H9 (cell line): ENCODE results near the gene MMP25. TPM values are rescaled to one million over a fixed set of nuclear protein-coding genes. Genes with fewer than 3 reads are reported as not detected.

Source experiments
- DNase-seq: peaks from one replicate; pipeline ENCODE4 v3.0.0-alpha.2; 2017
- H2AFZ ChIP-seq: one replicate; pipeline ENCODE4 v1.6.1; 2013; ENCODE audit warnings: mild to moderate bottlenecking, low read length, control low read depth, moderate library complexity
- H2AK5ac ChIP-seq: 2 replicates; pipeline ENCODE4 v1.6.1; 2013; ENCODE audit warnings: low read length, control low read depth, mixed read lengths; ENCODE audit not compliant: insufficient read length
- H2BK120ac ChIP-seq: one replicate; pipeline ENCODE4 v1.6.1; 2013; ENCODE audit warnings: low read depth, mild to moderate bottlenecking, low read length, control low read depth, inconsistent platforms; ENCODE audit not compliant: poor library complexity, severe bottlenecking
- H2BK12ac ChIP-seq: 2 replicates; pipeline ENCODE4 v1.6.1; 2013; ENCODE audit warnings: low read length, control low read depth, mixed read lengths, low read depth; ENCODE audit not compliant: insufficient read length
- H2BK15ac ChIP-seq: 2 replicates; pipeline ENCODE4 v1.6.1; 2013; ENCODE audit warnings: low read depth, low read length, control low read depth
- H2BK20ac ChIP-seq: one replicate; pipeline ENCODE4 v1.6.1; 2013; ENCODE audit warnings: low read depth, mild to moderate bottlenecking, low read length, control low read depth, inconsistent platforms; ENCODE audit not compliant: poor library complexity, severe bottlenecking
- H2BK5ac ChIP-seq: 2 replicates; pipeline ENCODE4 v1.6.1; 2013; ENCODE audit warnings: low read length, control low read depth, mixed read lengths; ENCODE audit not compliant: insufficient read length
- H3K14ac ChIP-seq: 2 replicates; pipeline ENCODE4 v1.6.1; 2013; ENCODE audit warnings: low read length, control low read depth; ENCODE audit not compliant: insufficient read depth
- H3K18ac ChIP-seq: 2 replicates; pipeline ENCODE4 v1.6.1; 2013; ENCODE audit warnings: low read depth, mild to moderate bottlenecking, mixed read lengths, low read length, control low read depth; ENCODE audit not compliant: insufficient read length
- H3K23ac ChIP-seq: 2 replicates; pipeline ENCODE4 v1.6.1; 2013; ENCODE audit warnings: low read length, control low read depth, mixed read lengths, low read depth; ENCODE audit not compliant: insufficient read length
- H3K23me2 ChIP-seq: 2 replicates; pipeline ENCODE4 v1.6.1; 2013; ENCODE audit warnings: low read depth, mild to moderate bottlenecking, mixed read lengths, low read length, control low read depth; ENCODE audit not compliant: insufficient read length, poor library complexity, severe bottlenecking
- H3K27ac ChIP-seq: 2 replicates; pipeline ENCODE4 v1.5.1; 2013; ENCODE audit warnings: low read length, control low read depth, mixed read lengths, low read depth; ENCODE audit not compliant: insufficient read length
- H3K27me3 ChIP-seq: 2 replicates; pipeline ENCODE4 v1.6.1; 2013; ENCODE audit warnings: low read length, control low read depth, inconsistent platforms; ENCODE audit not compliant: insufficient read depth
- H3K4ac ChIP-seq: 2 replicates; pipeline ENCODE4 v1.6.1; 2013; ENCODE audit warnings: low read depth, mild to moderate bottlenecking, control low read depth, inconsistent platforms, low read length, moderate library complexity
- H3K4me1 ChIP-seq: 2 replicates; pipeline ENCODE4 v1.6.1; 2013; ENCODE audit warnings: low read length, control low read depth, inconsistent platforms; ENCODE audit not compliant: insufficient read depth
- H3K4me2 ChIP-seq: 2 replicates; pipeline ENCODE4 v1.6.1; 2013; ENCODE audit warnings: low read length, control low read depth, mixed read lengths; ENCODE audit not compliant: insufficient read length, insufficient read depth
- H3K56ac ChIP-seq: 2 replicates; pipeline ENCODE4 v1.6.1; 2013; ENCODE audit warnings: low read depth, mild to moderate bottlenecking, mixed read lengths, low read length, control low read depth; ENCODE audit not compliant: insufficient read length
- H3K79me1 ChIP-seq: 2 replicates; pipeline ENCODE4 v1.6.1; 2013; ENCODE audit warnings: low read depth, mild to moderate bottlenecking, moderate library complexity, low read length, control low read depth, inconsistent platforms; ENCODE audit not compliant: insufficient read depth, poor library complexity, severe bottlenecking
- H3K79me2 ChIP-seq: 2 replicates; pipeline ENCODE4 v1.6.1; 2013; ENCODE audit warnings: low read length, control low read depth, inconsistent platforms; ENCODE audit not compliant: insufficient read depth
- H3K9ac ChIP-seq: 2 replicates; pipeline ENCODE4 v1.6.1; 2013; ENCODE audit warnings: low read length, control low read depth, mixed read lengths; ENCODE audit not compliant: insufficient read length; ENCODE audit errors: extremely low read depth
- H3K9me3 ChIP-seq: one replicate; pipeline ENCODE4 v1.6.1; 2013; ENCODE audit warnings: low read depth, low read length, inconsistent platforms; ENCODE audit not compliant: control insufficient read depth
- H3T11ph ChIP-seq: one replicate; pipeline ENCODE4 v1.6.1; 2013; ENCODE audit warnings: mild to moderate bottlenecking, low read length, control low read depth, inconsistent platforms
- H4K20me1 ChIP-seq: one replicate; pipeline ENCODE4 v1.6.1; 2013; ENCODE audit not compliant: control insufficient read depth, insufficient read length, insufficient read depth
- H4K5ac ChIP-seq: 2 replicates; pipeline ENCODE4 v1.6.1; 2013; ENCODE audit warnings: low read depth, mild to moderate bottlenecking, mixed read lengths, low read length, control low read depth; ENCODE audit not compliant: insufficient read length
- H4K8ac ChIP-seq: replicated peaks from 2 replicates; pipeline ENCODE4 v1.6.1; 2013; ENCODE audit warnings: low read length, control low read depth, mixed read lengths, low read depth; ENCODE audit not compliant: insufficient read length
- H4K91ac ChIP-seq: 2 replicates; pipeline ENCODE4 v1.6.1; 2013; ENCODE audit warnings: low read depth, mild to moderate bottlenecking, moderate library complexity, mixed read lengths, low read length, control low read depth; ENCODE audit not compliant: insufficient read length
- H3K27ac Mint-ChIP-seq, 3 experiments: 2 replicates in 2 of 3; 3 replicates in 1 of 3; pipeline ENCODE4 v1.8.0; 2020 to 2021; ENCODE audit warnings: mixed read lengths in 3 of 3, mild to moderate bottlenecking in 1 of 3, moderate library complexity in 1 of 3
- H3K27me3 Mint-ChIP-seq: 2 replicates; pipeline ENCODE4 v1.8.0; 2021; ENCODE audit warnings: low read depth, mild to moderate bottlenecking, moderate library complexity, mixed read lengths
- H3K36me3 Mint-ChIP-seq, 3 experiments: 2 replicates in 2 of 3; 3 replicates in 1 of 3; pipeline ENCODE4 v1.8.0; 2020 to 2021; ENCODE audit warnings: low read depth in 3 of 3, mixed read lengths in 3 of 3; ENCODE audit not compliant: insufficient read depth in 1 of 3
- H3K4me1 Mint-ChIP-seq, 2 experiments: 2 replicates each; pipeline ENCODE4 v1.8.0; 2020; ENCODE audit warnings: mixed read lengths in 2 of 2
- H3K4me3 Mint-ChIP-seq, 2 experiments: 2 replicates in 1 of 2; 3 replicates in 1 of 2; pipeline ENCODE4 v1.8.0; 2020 to 2021; ENCODE audit warnings: mild to moderate bottlenecking in 2 of 2, mixed read lengths in 2 of 2, moderate library complexity in 1 of 2
- H3K9me3 Mint-ChIP-seq, 2 experiments: 2 replicates in 1 of 2; 3 replicates in 1 of 2; pipeline ENCODE4 v1.8.0; 2020; ENCODE audit warnings: mild to moderate bottlenecking in 2 of 2, mixed read lengths in 2 of 2, moderate library complexity in 1 of 2
- WGBS: extraction: QIAGEN DNeasy Blood & Tissue Kit; methylation state at CpG from one replicate; pipeline ENCODE4 v1.1.7; 2013; ENCODE audit warnings: missing lambda C conversion rate, low lambda C conversion rate, mixed read lengths; ENCODE audit not compliant: insufficient read length; ENCODE audit errors: extremely low coverage; 5-methylcytosine and 5-hydroxymethylcytosine counted together
- total RNA-seq: library from RNA; stranded (reverse); gene quantifications from 2 replicates; pipeline ENCODE4 v1.2.1, GENCODE V29; 2021
- TF ChIP-seq, protein P1 (sequence below): fragments of 200-600 bp; sonication (generic); conservative IDR thresholded peaks from 3 replicates; pipeline ENCODE4 v1.8.0; 2021; ENCODE audit warnings: antibody characterized with exemption, mild to moderate bottlenecking

The MMP25 gene
- total RNA-seq, 1 experiment from 2014 or later: 13.5 TPM

DNA sequence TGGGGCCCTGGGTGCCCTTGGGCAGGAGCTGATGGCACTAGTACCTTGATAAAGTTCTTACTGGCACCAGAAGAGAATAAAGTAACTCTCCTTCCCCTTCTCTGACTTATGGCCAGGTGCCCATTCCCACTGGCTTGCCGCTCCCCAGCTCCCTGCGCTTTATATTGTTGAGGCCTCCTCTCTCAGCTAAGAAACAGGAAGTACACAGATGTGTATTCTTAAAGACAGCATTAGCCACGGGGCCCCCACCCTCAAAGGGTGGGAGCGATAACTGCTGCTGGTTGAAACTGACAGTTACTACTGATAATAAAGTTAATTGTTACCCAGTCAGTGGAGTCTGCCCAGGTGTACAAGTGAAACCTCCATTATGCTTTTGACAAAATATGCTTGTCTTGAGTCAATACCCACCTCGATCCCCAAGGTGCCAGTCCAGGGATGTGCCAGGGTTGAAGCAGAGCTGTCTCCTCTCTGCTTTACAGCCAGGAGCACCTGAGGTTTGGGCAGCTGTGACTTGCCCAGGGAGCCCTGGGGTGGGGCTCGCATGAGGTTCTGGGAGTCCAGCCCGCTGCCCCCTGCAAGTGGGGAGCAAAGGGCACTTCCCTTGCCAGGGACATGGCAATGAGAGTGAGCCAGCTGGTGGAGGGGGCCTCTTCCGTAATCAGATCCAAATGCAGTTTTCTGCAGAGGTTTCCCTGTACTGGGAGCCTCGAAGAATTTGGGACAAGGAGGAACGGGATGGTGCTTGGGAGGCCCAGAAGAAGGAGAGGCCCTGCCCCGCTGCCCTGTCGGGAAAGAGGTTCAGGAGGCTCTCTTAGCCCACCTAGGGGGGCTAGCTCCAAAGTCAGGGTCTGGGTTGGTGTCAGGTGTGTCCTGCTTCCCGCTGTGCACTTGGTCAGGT, 39.1 kb upstream of the MMP25 start:
- H3K56ac ChIP-seq: no peak overlapping the region
- TF ChIP-seq, protein P1, sequence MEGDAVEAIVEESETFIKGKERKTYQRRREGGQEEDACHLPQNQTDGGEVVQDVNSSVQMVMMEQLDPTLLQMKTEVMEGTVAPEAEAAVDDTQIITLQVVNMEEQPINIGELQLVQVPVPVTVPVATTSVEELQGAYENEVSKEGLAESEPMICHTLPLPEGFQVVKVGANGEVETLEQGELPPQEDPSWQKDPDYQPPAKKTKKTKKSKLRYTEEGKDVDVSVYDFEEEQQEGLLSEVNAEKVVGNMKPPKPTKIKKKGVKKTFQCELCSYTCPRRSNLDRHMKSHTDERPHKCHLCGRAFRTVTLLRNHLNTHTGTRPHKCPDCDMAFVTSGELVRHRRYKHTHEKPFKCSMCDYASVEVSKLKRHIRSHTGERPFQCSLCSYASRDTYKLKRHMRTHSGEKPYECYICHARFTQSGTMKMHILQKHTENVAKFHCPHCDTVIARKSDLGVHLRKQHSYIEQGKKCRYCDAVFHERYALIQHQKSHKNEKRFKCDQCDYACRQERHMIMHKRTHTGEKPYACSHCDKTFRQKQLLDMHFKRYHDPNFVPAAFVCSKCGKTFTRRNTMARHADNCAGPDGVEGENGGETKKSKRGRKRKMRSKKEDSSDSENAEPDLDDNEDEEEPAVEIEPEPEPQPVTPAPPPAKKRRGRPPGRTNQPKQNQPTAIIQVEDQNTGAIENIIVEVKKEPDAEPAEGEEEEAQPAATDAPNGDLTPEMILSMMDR: no peak; the same call in 2 of the 3 replicates
- no peak overlapping the region for H2AFZ ChIP-seq
- peak overlapping the region; percentile 23 for H4K91ac ChIP-seq
- no peaks in the 10 kb centered on the region for H3K27me3 ChIP-seq
- H3K23me2 ChIP-seq: peaks cover 13% of the 10 kb centered on the region
- H4K5ac ChIP-seq: peak overlapping the region; percentile 4
- H2BK20ac ChIP-seq: no peak overlapping the region
- H3T11ph ChIP-seq: no peak overlapping the region
- H3K9ac ChIP-seq: peak overlapping the region; percentile 9
- no peaks in the 10 kb centered on the region for H3K9me3 ChIP-seq
- H2BK5ac ChIP-seq: peak overlapping the region; percentile 11
- H3K18ac ChIP-seq: peak overlapping the region; percentile 92
- H3K27ac ChIP-seq: peak overlapping the region; percentile 88
- no peak overlapping the region for H2AK5ac ChIP-seq
- no peak overlapping the region for H2BK120ac ChIP-seq
- H2BK15ac ChIP-seq: no peak overlapping the region
- peak; percentile 75 for DNase-seq
- H3K4me2 ChIP-seq: peak overlapping the region; percentile 53
- H3K23ac ChIP-seq: no peak overlapping the region
- Mint-ChIP-seq H3K36me3 (peaks cover 0 to 6% (median 3%) of the 10 kb centered on the region in 3 experiments; a peak in 2 of 7 replicates), H3K9me3 (no peaks in the 10 kb centered on the region), H3K27ac (peak overlapping the region; percentile 99 to 100 (median 100)), H3K4me3 (peak overlapping the region; percentile 66 to 79), H3K4me1 (peaks cover 36 to 62% of the 10 kb centered on the region in 2 experiments), H3K27me3 (peaks cover under 1% of the 10 kb centered on the region; the same call in 1 of the 2 replicates)
- H4K20me1 ChIP-seq: no peaks in the 10 kb centered on the region
- H3K14ac ChIP-seq: peak overlapping the region; percentile 81
- H3K79me2 ChIP-seq: no peaks in the 10 kb centered on the region
- WGBS: no CpG with 5 or more reads among the region's 13 CpGs
- peaks cover 11% of the 10 kb centered on the region; the same call in 1 of the 2 replicates for H3K4me1 ChIP-seq
- peak overlapping the region; percentile 52 for H2BK12ac ChIP-seq
- no peak overlapping the region; the same call in 1 of the 2 replicates for H3K4ac ChIP-seq
- no peaks in the 10 kb centered on the region for H3K79me1 ChIP-seq
- no peak overlapping the region for H4K8ac ChIP-seq
